Measurements from ENCODE around the gene DCAF7. TPM values are rescaled to one million over a fixed set of nuclear protein-coding genes. Genes with fewer than 3 reads are reported as not detected.

The DCAF7 gene
- total RNA-seq, 1 donor from 2014 or later: 137 TPM

- H3K27me3 Mint-ChIP-seq (ENCODE audit: unreplicated experiment): no peaks in the 10 kb centered on the region
Observed at GRCh38 chr17:63592797-63593196, 42.5 kb downstream of the DCAF7 start.

GRCh38 chr17:63595132-63595531, 44.9 kb downstream of the DCAF7 start:
- no peak overlapping the region for H3K27ac Mint-ChIP-seq (ENCODE audit: unreplicated experiment)
- peaks cover 1% of the 10 kb centered on the region for H3K9me3 Mint-ChIP-seq (ENCODE audit: unreplicated experiment)
- DNase-seq: no peak
- H3K36me3 Mint-ChIP-seq (ENCODE audit: unreplicated experiment): no peaks in the 10 kb centered on the region
- no peak for TF ChIP-seq CTCF (IDR thresholded peaks at IDR 0.05; ENCODE audit: partially characterized antibody, unreplicated experiment)
- no peak overlapping the region for H3K4me3 Mint-ChIP-seq (ENCODE audit: unreplicated experiment)
- peaks cover under 1% of the 10 kb centered on the region for H3K4me1 Mint-ChIP-seq (ENCODE audit: low read depth, unreplicated experiment)
- no peaks in the 10 kb centered on the region for H3K27me3 Mint-ChIP-seq (ENCODE audit: unreplicated experiment)

More at GRCh38 chr17:63592797-63593196, 42.5 kb downstream of the DCAF7 start:
- DNase-seq: no peak
- Mint-ChIP-seq H3K4me3 (ENCODE audit: unreplicated experiment) (no peak overlapping the region), H3K27ac (ENCODE audit: unreplicated experiment) (no peak overlapping the region), H3K36me3 (ENCODE audit: unreplicated experiment) (peaks cover 7% of the 10 kb centered on the region), H3K4me1 (ENCODE audit: low read depth, unreplicated experiment) (no peaks in the 10 kb centered on the region), H3K9me3 (ENCODE audit: unreplicated experiment) (peaks cover 3% of the 10 kb centered on the region)
- no peak for TF ChIP-seq CTCF (IDR thresholded peaks at IDR 0.05; ENCODE audit: partially characterized antibody, unreplicated experiment)

- H3K9me3 Mint-ChIP-seq (ENCODE audit: unreplicated experiment): peaks cover 4% of the 10 kb centered on the region
- no peak overlapping the region for H3K4me3 Mint-ChIP-seq (ENCODE audit: unreplicated experiment)
- peaks cover 2% of the 10 kb centered on the region for H3K27me3 Mint-ChIP-seq (ENCODE audit: unreplicated experiment)
- H3K27ac Mint-ChIP-seq (ENCODE audit: unreplicated experiment): no peak overlapping the region
- no peaks in the 10 kb centered on the region for H3K36me3 Mint-ChIP-seq (ENCODE audit: unreplicated experiment)
- H3K4me1 Mint-ChIP-seq (ENCODE audit: low read depth, unreplicated experiment): peaks cover 9% of the 10 kb centered on the region
- no peak for DNase-seq
- no peak for TF ChIP-seq CTCF (IDR thresholded peaks at IDR 0.05; ENCODE audit: partially characterized antibody, unreplicated experiment)
Observed at GRCh38 chr17:63596856-63597586, 46.7 kb downstream of the DCAF7 start.

- Mint-ChIP-seq H3K4me3 (ENCODE audit: unreplicated experiment) (no peak overlapping the region), H3K9me3 (ENCODE audit: unreplicated experiment) (peaks cover 4% of the 10 kb centered on the region), H3K36me3 (ENCODE audit: unreplicated experiment) (no peaks in the 10 kb centered on the region), H3K27ac (ENCODE audit: unreplicated experiment) (no peak overlapping the region), H3K4me1 (ENCODE audit: low read depth, unreplicated experiment) (peaks cover 9% of the 10 kb centered on the region), H3K27me3 (ENCODE audit: unreplicated experiment) (peaks cover 2% of the 10 kb centered on the region)
- TF ChIP-seq CTCF (IDR thresholded peaks at IDR 0.05; ENCODE audit: partially characterized antibody, unreplicated experiment): no peak
- no peak for DNase-seq
Observed at GRCh38 chr17:63598281-63598680, 48.0 kb downstream of the DCAF7 start.
